GM23338 (cell line): Measurements from ENCODE around the gene KDM6B. TPM values are rescaled to one million over a fixed set of nuclear protein-coding genes. Genes with fewer than 3 reads are reported as not detected.

Source experiments
- ATAC-seq: fragments of 200-7000 bp; cut with Tn5 transposase; 3 replicates; pipeline ENCODE4 v1.9.1; 2020
- DNase-seq: peaks from one replicate; pipeline ENCODE4 v3.0.0-alpha.2; 2015; ENCODE audit warnings: low spot score
- H2AFZ ChIP-seq: fragments of 200-600 bp; sonication (generic); 2 replicates; pipeline ENCODE4 v1.8.0; 2016; ENCODE audit warnings: antibody characterized with exemption, mild to moderate bottlenecking, moderate library complexity
- H3F3A ChIP-seq: fragments of 200-600 bp; sonication (generic); replicated peaks from 2 replicates; pipeline ENCODE4 v1.8.0; 2017; ENCODE audit warnings: antibody characterized with exemption, mixed run types, low read depth
- H3K27ac ChIP-seq: fragments of 200-600 bp; sonication (generic); 2 replicates; pipeline ENCODE4 v1.6.1; 2016; ENCODE audit warnings: low read depth
- H3K27me3 ChIP-seq: fragments of 200-600 bp; sonication (generic); 2 replicates; pipeline ENCODE4 v1.8.0; 2016; ENCODE audit warnings: mild to moderate bottlenecking, mixed run types, moderate library complexity; ENCODE audit not compliant: insufficient read depth
- H3K36me3 ChIP-seq: fragments of 200-600 bp; sonication (generic); 2 replicates; pipeline ENCODE4 v1.8.0; 2016; ENCODE audit warnings: mild to moderate bottlenecking; ENCODE audit not compliant: insufficient read depth
- H3K4me1 ChIP-seq: fragments of 200-600 bp; sonication (generic); 2 replicates; pipeline ENCODE4 v1.8.0; 2016; ENCODE audit warnings: mild to moderate bottlenecking, moderate library complexity; ENCODE audit not compliant: insufficient read depth
- H3K4me2 ChIP-seq: fragments of 200-600 bp; sonication (generic); 2 replicates; pipeline ENCODE4 v1.7.1; 2017; ENCODE audit warnings: mixed run types
- H3K4me3 ChIP-seq: fragments of 200-600 bp; sonication (generic); 2 replicates; pipeline ENCODE4 v1.6.1; 2016; ENCODE audit warnings: mixed run types
- H3K79me2 ChIP-seq: fragments of 200-600 bp; sonication (generic); replicated peaks from 2 replicates; pipeline ENCODE4 v1.8.0; 2017; ENCODE audit warnings: mild to moderate bottlenecking; ENCODE audit not compliant: insufficient read depth
- H3K9me2 ChIP-seq: fragments of 200-600 bp; sonication (generic); 2 replicates; pipeline ENCODE4 v1.8.0; 2017; ENCODE audit not compliant: insufficient read depth
- H4K20me1 ChIP-seq: fragments of 200-600 bp; sonication (generic); replicated peaks from 2 replicates; pipeline ENCODE4 v1.8.0; 2017; ENCODE audit warnings: mild to moderate bottlenecking; ENCODE audit not compliant: insufficient read depth
- H3K27ac Mint-ChIP-seq: 2 replicates; pipeline ENCODE4 v1.8.0; 2020; ENCODE audit warnings: inconsistent platforms, mild to moderate bottlenecking, moderate library complexity, mixed read lengths
- H3K27me3 Mint-ChIP-seq: 3 replicates; pipeline ENCODE4 v1.8.0; 2022; ENCODE audit warnings: low read depth, mild to moderate bottlenecking, moderate library complexity, mixed read lengths, inconsistent platforms; ENCODE audit not compliant: insufficient read depth, poor library complexity
- H3K36me3 Mint-ChIP-seq: 3 replicates; pipeline ENCODE4 v1.8.0; 2021; ENCODE audit warnings: low read depth, mild to moderate bottlenecking, inconsistent platforms, moderate library complexity, mixed read lengths
- H3K4me1 Mint-ChIP-seq: 3 replicates; pipeline ENCODE4 v1.8.0; 2020; ENCODE audit warnings: mild to moderate bottlenecking, inconsistent platforms, mixed read lengths
- H3K4me3 Mint-ChIP-seq: 3 replicates; pipeline ENCODE4 v1.8.0; 2021; ENCODE audit warnings: moderate library complexity, mild to moderate bottlenecking, inconsistent platforms, mixed read lengths
- H3K9me3 Mint-ChIP-seq: 3 replicates; pipeline ENCODE4 v1.8.0; 2020; ENCODE audit warnings: moderate library complexity, mild to moderate bottlenecking, inconsistent platforms, mixed read lengths
- CREB1 ChIP-seq: fragments of 250-450 bp; sonication (Bioruptor Pico); IDR thresholded peaks from 2 replicates; pipeline ENCODE4 v1.5.0; 2020; ENCODE audit warnings: low read depth, mild to moderate bottlenecking, moderate library complexity
- CTCF ChIP-seq, 2 experiments: fragments of 200-600 bp in 1 of 2; sonication (generic) in 1 of 2; conservative IDR thresholded peaks; 2 replicates each; pipeline versions ENCODE4 v1.5.1 to v1.6.1; 2016 to 2017; ENCODE audit warnings: antibody characterized with exemption in 2 of 2, low read depth in 2 of 2, mild to moderate bottlenecking in 2 of 2, moderate library complexity in 1 of 2
- EZH2 ChIP-seq: fragments of 200-600 bp; sonication (generic); IDR thresholded peaks from one replicate; pipeline ENCODE4 v1.8.0; 2017; ENCODE audit warnings: antibody characterized with exemption, mild to moderate bottlenecking, low read depth; ENCODE audit not compliant: unreplicated experiment
- EZH2phosphoT487 ChIP-seq: fragments of 200-600 bp; sonication (generic); IDR thresholded peaks from one replicate; pipeline ENCODE4 v1.8.1; 2018; ENCODE audit warnings: antibody characterized with exemption; ENCODE audit not compliant: unreplicated experiment
- JUNB ChIP-seq: IDR thresholded peaks from one replicate; pipeline ENCODE4 v1.6.1; 2016; ENCODE audit warnings: antibody characterized with exemption; ENCODE audit not compliant: unreplicated experiment
- NANOG ChIP-seq: IDR thresholded peaks from 2 replicates; pipeline ENCODE4 v1.6.1; 2016; ENCODE audit warnings: antibody characterized with exemption, borderline replicate concordance
- POLR2AphosphoS5 ChIP-seq: IDR thresholded peaks from 2 replicates; pipeline ENCODE4 v1.6.1; 2016; ENCODE audit warnings: antibody characterized with exemption, low read depth
- REST ChIP-seq: IDR thresholded peaks from one replicate; pipeline ENCODE4 v1.6.1; 2018; ENCODE audit warnings: antibody characterized with exemption; ENCODE audit not compliant: unreplicated experiment
- ZNF114 ChIP-seq: fragments of 250-450 bp; sonication (Bioruptor Pico); IDR thresholded peaks from 2 replicates; pipeline ENCODE4 v1.5.0; 2020; ENCODE audit warnings: mild to moderate bottlenecking, moderate library complexity
- ZNF331 ChIP-seq: fragments of 250-450 bp; sonication (Bioruptor Pico); IDR thresholded peaks from 2 replicates; pipeline ENCODE4 v1.5.0; 2020; ENCODE audit warnings: low read depth, mild to moderate bottlenecking, moderate library complexity
- polyA plus RNA-seq: library from polyadenylated mRNA; unstranded; fragments of >200 nt; fragmentation: Nextera tagmentation; extraction: Ambion mirVana; gene quantifications from 2 replicates; pipeline ENCODE4 v1.2.1, GENCODE V29; 2016
- total RNA-seq: library from RNA; depleted of rRNA; stranded (reverse); fragments of >200 nt; shearing (Covaris generic); gene quantifications from 2 replicates; pipeline ENCODE4 v1.2.3, GENCODE V29; 2014

Gene KDM6B
- total and polyA plus RNA-seq, 2 experiments from 2014 or later = 1.1 to 1.4 TPM

- no peak for TF ChIP-seq POLR2AphosphoS5
- no peak for TF ChIP-seq JUNB
- TF ChIP-seq CTCF (conservative IDR thresholded peaks at IDR 0.05; ENCODE audit: low read depth in 2 of 2) = no peak
Measured at GRCh38 chr17:7867881-7868329, 33.9 kb downstream of the KDM6B start (continued).

GRCh38 chr17:7873051-7873450 lies 39.0 kb downstream of the KDM6B start:
- H3K4me2 ChIP-seq = no peak overlapping the region
- Mint-ChIP-seq H3K27me3 (no peaks in the 10 kb centered on the region), H3K27ac (no peak overlapping the region), H3K9me3 (no peaks in the 10 kb centered on the region), H3K36me3 (no peaks in the 10 kb centered on the region), H3K4me3 (no peak overlapping the region), H3K4me1 (no peaks in the 10 kb centered on the region)
- H3K4me3 ChIP-seq = no peak overlapping the region
- no peaks in the 10 kb centered on the region for H3F3A ChIP-seq
- no peak overlapping the region for H3K27ac ChIP-seq
- DNase-seq (peak; percentile 47), ATAC-seq (peak; percentile 34; the same call in 2 of the 3 replicates)
- H3K36me3 ChIP-seq = no peaks in the 10 kb centered on the region
- H2AFZ ChIP-seq = no peak overlapping the region
- no peaks in the 10 kb centered on the region for H3K4me1 ChIP-seq
- H3K79me2 ChIP-seq = no peaks in the 10 kb centered on the region
- H4K20me1 ChIP-seq = no peaks in the 10 kb centered on the region; the same call in 1 of the 2 replicates
- TF ChIP-seq REST = no peak
- H3K9me2 ChIP-seq = no peaks in the 10 kb centered on the region
- H3K27me3 ChIP-seq = no peaks in the 10 kb centered on the region

- DNase-seq (no peak), ATAC-seq (no peak)
- Histone ChIP-seq H2AFZ (no peak overlapping the region), H3K27me3 (peaks cover 7% of the 10 kb centered on the region; the same call in 1 of the 2 replicates), H3K36me3 (no peaks in the 10 kb centered on the region), H3K79me2 (no peaks in the 10 kb centered on the region), H3F3A (no peaks in the 10 kb centered on the region), H3K9me2 (no peaks in the 10 kb centered on the region), H3K4me3 (no peak overlapping the region), H3K4me2 (no peak overlapping the region), H3K4me1 (no peaks in the 10 kb centered on the region), H3K27ac (no peak overlapping the region), H4K20me1 (no peaks in the 10 kb centered on the region)
- Mint-ChIP-seq H3K36me3 (no peaks in the 10 kb centered on the region), H3K4me3 (no peak overlapping the region), H3K27me3 (no peaks in the 10 kb centered on the region), H3K27ac (no peak overlapping the region), H3K4me1 (no peaks in the 10 kb centered on the region), H3K9me3 (no peaks in the 10 kb centered on the region)
- TF ChIP-seq POLR2AphosphoS5 (no peak), EZH2 (no peak), NANOG (no peak), REST (no peak), ZNF114 (CRISPR knock-in tag) (no peak), ZNF331 (CRISPR knock-in tag) (no peak), CREB1 (CRISPR knock-in tag) (no peak), CTCF (conservative IDR thresholded peaks at IDR 0.05; ENCODE audit: low read depth in 2 of 2) (no peak), EZH2phosphoT487 (no peak)
Measured at GRCh38 chr17:7875804-7876370, 41.9 kb downstream of the KDM6B start.
